Measurements from ENCODE around the gene URB1. TPM values are rescaled to one million over a fixed set of nuclear protein-coding genes. Genes with fewer than 3 reads are reported as not detected.
"Not testable (repeated sequence)": the region's sequence is repeated elsewhere in the genome, so short reads cannot be mapped to it uniquely, and the experiment has no call there.

The URB1 gene
- total RNA-seq, 4 donors from 2014 or later = 6.4 to 8.7 (median 7.3) TPM

DNA sequence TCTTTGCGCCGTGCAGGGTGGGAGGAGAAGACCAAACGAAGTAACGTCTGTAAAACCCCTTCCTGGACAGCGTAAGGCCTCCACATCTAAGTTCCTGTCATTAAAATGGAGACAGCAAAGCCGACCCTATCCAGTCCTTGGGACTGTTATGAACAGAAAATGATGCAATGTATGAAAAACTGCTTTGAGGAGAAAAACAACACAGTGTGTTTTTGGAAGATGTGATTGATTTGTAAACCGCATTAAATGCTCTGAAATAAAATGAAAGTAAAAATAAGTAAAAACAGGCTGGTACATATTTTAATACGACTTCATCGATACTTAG lies 827 bp upstream of the URB1 start:
- no peak for DNase-seq
- no peaks in the 10 kb centered on the region for H3K36me3 ChIP-seq
- in situ Hi-C loops (cut with MboI; ENCODE audit: low pct_ligation_motif_present in 1 of 4, low pct_unique_long_range_greater_than_20kb in 1 of 4, low sequenced_read_pairs in 3 of 4) (no loop called here), intact Hi-C loops (cut with DNase I; ENCODE audit: low total_unique reads) (no loop called here)
- 48 to 65% methylated on average over 4 to 9 of the region's 9 CpGs for WGBS, 2 donors (ENCODE audit: low coverage in 1 of 2)
- peaks cover 4% of the 10 kb centered on the region for H3K27me3 ChIP-seq
- peaks cover 0 to 21% (median 14%) of the 10 kb centered on the region in 4 donors for H3K4me1 ChIP-seq
- H3K9me3 ChIP-seq = no peaks in the 10 kb centered on the region
- H3K4me3 ChIP-seq = peak overlapping the region; percentile 37 to 97 (median 80)
- no peak for TF ChIP-seq POLR2AphosphoS5 (IDR thresholded peaks at IDR 0.05)
- H3K27ac ChIP-seq = peak overlapping the region; percentile 85 to 93 (median 88)

DNA sequence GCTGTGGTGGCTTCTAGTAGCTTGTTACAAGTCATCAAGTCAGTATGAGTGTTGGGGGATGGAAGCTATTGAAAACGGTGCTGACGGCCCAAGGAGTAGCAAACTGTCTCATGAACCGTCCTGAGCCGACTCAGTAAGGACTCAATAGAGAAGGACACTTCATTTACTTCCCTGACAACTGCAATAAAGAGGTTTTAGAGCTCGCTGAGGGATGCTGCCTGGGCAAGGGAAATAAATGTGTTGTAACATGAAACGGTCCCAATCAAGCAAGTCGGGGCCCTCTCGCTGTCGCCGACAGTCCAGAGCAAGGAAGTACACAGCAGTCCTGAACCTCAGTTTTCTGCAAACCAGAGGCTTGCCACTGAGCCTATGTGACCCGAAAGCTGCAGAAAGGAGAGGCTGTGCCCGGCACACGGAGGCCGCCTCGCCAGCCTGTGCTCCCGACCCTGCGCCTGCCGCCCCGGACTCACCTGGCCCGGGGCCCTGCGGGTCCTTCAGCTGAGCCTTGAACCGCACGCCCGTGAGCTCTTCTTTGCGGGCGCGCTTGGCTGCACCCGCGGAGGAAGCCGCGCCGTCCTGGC lies 423 bp downstream of the URB1 start:
- peaks cover 0 to 21% (median 14%) of the 10 kb centered on the region in 4 donors for H3K4me1 ChIP-seq
- no peaks in the 10 kb centered on the region for H3K27me3 ChIP-seq
- no peaks in the 10 kb centered on the region for H3K36me3 ChIP-seq
- H3K27ac ChIP-seq = peak overlapping the region in 2 of 4 donors; percentile 86 to 93
- TF ChIP-seq POLR2AphosphoS5 (IDR thresholded peaks at IDR 0.05) (no peak), EP300 (IDR thresholded peaks at IDR 0.05; ENCODE audit: low read depth) (no peak), POLR2A (IDR thresholded peaks at IDR 0.05) (no peak)
- TF ChIP-seq, protein P1, sequence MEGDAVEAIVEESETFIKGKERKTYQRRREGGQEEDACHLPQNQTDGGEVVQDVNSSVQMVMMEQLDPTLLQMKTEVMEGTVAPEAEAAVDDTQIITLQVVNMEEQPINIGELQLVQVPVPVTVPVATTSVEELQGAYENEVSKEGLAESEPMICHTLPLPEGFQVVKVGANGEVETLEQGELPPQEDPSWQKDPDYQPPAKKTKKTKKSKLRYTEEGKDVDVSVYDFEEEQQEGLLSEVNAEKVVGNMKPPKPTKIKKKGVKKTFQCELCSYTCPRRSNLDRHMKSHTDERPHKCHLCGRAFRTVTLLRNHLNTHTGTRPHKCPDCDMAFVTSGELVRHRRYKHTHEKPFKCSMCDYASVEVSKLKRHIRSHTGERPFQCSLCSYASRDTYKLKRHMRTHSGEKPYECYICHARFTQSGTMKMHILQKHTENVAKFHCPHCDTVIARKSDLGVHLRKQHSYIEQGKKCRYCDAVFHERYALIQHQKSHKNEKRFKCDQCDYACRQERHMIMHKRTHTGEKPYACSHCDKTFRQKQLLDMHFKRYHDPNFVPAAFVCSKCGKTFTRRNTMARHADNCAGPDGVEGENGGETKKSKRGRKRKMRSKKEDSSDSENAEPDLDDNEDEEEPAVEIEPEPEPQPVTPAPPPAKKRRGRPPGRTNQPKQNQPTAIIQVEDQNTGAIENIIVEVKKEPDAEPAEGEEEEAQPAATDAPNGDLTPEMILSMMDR (IDR thresholded peaks at IDR 0.05) = no peak
- in situ Hi-C loops (cut with MboI; ENCODE audit: low pct_ligation_motif_present in 1 of 4, low pct_unique_long_range_greater_than_20kb in 1 of 4, low sequenced_read_pairs in 3 of 4) (no loop called here), intact Hi-C loops (cut with DNase I; ENCODE audit: low total_unique reads) (no loop called here)
- H3K4me3 ChIP-seq = peak overlapping the region; percentile 78 to 97 (median 84)
- 1% methylated on average over 32 of the region's 32 CpGs; no CpG with 5 or more reads in 1 of the 2 donors for WGBS, 2 donors (ENCODE audit: low coverage in 1 of 2)
- no peaks in the 10 kb centered on the region for H3K9me3 ChIP-seq
- no peak for DNase-seq

DNA sequence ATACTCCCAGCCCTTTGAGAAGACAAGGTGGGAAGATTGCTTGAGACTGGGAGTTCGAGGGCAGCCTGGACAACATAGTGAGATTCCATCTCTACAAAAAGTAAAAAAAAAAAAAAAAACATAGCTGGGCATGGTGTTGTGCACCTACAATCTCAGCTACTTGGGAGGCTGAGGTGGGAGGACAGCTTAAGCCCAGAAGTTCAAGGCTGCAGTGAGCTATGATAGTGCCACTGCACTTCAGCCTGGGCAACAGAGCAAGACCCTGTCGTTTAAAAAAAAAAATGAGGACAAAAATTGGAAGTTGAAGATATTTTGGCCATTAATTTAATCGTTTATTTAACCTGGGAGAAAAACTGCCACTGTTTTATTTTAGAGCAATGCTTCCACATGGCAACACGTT lies 1.1 kb downstream of the URB1 start:
- H3K4me3 ChIP-seq = peak overlapping the region in 2 of 4 donors; percentile 78 to 97
- no peaks in the 10 kb centered on the region for H3K27me3 ChIP-seq
- H3K9me3 ChIP-seq = no peaks in the 10 kb centered on the region
- H3K36me3 ChIP-seq = no peaks in the 10 kb centered on the region
- peaks cover 0 to 21% (median 14%) of the 10 kb centered on the region in 4 donors for H3K4me1 ChIP-seq
- intact Hi-C loops (cut with DNase I; ENCODE audit: low total_unique reads) = no loop called here
- DNase-seq = no peak
- TF ChIP-seq, protein P1 (IDR thresholded peaks at IDR 0.05) = no peak
- TF ChIP-seq EP300 (IDR thresholded peaks at IDR 0.05; ENCODE audit: low read depth) (no peak), POLR2A (IDR thresholded peaks at IDR 0.05) (no peak), POLR2AphosphoS5 (IDR thresholded peaks at IDR 0.05) (no peak)
- 60 to 65% methylated on average over 4 of the region's 4 CpGs for WGBS, 2 donors (ENCODE audit: low coverage in 1 of 2)
- in situ Hi-C loops (cut with MboI; ENCODE audit: low pct_ligation_motif_present in 1 of 4, low pct_unique_long_range_greater_than_20kb in 1 of 4, low sequenced_read_pairs in 3 of 4) = no loop called here
- H3K27ac ChIP-seq = no peak overlapping the region

DNA sequence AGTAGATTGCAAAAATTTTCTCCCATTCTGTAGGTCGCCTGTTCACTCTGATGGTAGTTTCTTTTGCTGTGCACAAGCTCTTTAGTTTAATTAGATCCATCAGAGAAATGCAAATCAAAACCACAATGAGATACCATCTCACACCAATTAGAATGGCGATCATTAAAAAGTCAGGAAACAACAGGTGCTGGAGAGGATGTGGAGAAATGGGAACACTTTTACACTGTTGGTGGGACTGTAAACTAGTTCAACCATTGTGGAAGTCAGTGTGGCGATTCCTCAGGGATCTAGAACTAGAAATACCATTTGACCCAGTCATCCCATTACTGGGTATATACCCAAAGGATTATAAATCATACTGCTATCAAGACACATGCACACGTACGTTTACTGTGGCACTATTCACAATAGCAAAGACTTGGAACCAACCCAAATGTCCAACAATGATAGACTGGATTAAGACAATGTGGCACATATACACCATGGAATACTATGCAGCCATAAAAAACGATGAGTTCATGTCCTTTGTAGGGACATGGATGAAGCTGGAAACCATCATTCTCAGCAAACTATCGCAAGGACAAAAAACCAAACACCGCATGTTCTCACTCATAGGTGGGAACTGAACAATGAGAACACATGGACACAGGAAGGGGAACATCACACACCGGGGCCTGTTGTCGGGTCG lies 2.1 kb downstream of the URB1 start:
- H3K36me3 ChIP-seq; in situ Hi-C loops (cut with MboI; ENCODE audit: low pct_ligation_motif_present in 1 of 4, low pct_unique_long_range_greater_than_20kb in 1 of 4, low sequenced_read_pairs in 3 of 4); H3K9me3 ChIP-seq; DNase-seq; H3K4me3 ChIP-seq; intact Hi-C loops (cut with DNase I; ENCODE audit: low total_unique reads); H3K27ac ChIP-seq; H3K27me3 ChIP-seq: not testable (repeated sequence)
- 87 to 90% methylated on average over 4 to 11 of the region's 11 CpGs for WGBS, 2 donors (ENCODE audit: low coverage in 1 of 2)
- H3K4me1 ChIP-seq = peaks cover 0 to 21% (median 14%) of the 10 kb centered on the region in 4 donors

DNA sequence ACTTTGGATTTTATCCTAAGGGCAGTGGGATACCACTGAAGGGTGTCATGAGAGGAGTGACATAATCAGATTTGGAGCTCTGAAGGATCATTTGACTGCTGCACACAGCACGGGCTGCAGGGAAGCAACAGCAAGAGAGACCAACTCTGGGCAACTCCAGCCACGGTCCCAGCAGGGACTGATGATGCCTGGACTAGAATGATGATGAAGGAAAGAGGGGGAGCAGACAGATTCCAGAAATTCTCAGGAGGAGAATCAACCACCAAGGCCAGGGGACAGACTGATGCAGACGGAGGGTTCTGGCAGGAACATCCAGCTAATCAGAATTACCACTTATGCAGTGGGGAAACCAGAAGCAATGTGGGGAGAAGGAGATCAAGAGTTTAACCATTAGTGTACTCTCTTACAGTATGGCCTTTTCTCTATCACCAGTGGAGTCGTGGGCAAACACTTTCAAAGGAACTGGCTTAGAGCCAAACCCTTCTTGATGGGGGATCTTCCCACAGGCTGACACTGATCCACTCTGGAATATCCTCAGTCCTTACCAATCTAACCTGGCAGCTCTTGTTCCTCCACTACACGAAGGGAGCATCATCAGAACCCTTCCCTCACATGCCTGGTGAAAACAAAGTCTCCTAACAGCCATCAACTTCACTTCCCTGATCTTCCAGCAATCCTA lies 3.3 kb downstream of the URB1 start:
- in situ Hi-C loops (cut with MboI; ENCODE audit: low pct_ligation_motif_present in 1 of 4, low pct_unique_long_range_greater_than_20kb in 1 of 4, low sequenced_read_pairs in 3 of 4) = no loop called here
- DNase-seq = no peak
- TF ChIP-seq EP300 (IDR thresholded peaks at IDR 0.05; ENCODE audit: low read depth) = no peak
- TF ChIP-seq POLR2A (IDR thresholded peaks at IDR 0.05) = no peak
- no peak for TF ChIP-seq POLR2AphosphoS5 (IDR thresholded peaks at IDR 0.05)
- TF ChIP-seq, protein P1 (IDR thresholded peaks at IDR 0.05) = no peak
- no peak overlapping the region for H3K4me3 ChIP-seq
- intact Hi-C loops (cut with DNase I; ENCODE audit: low total_unique reads) = no loop called here
- H3K36me3 ChIP-seq = peaks cover 0 to under 1% (median 0%) of the 10 kb centered on the region in 4 donors
- H3K4me1 ChIP-seq = peaks cover 0 to 21% (median 14%) of the 10 kb centered on the region in 4 donors
- no peak overlapping the region for H3K27ac ChIP-seq
- WGBS, 2 donors (ENCODE audit: low coverage in 1 of 2) = 82% methylated on average over 5 of the region's 5 CpGs; no CpG with 5 or more reads in 1 of the 2 donors
- no peaks in the 10 kb centered on the region for H3K9me3 ChIP-seq
- no peaks in the 10 kb centered on the region for H3K27me3 ChIP-seq

Data from transverse colon (tissue), 4 donors.